ENCODE measurements around the gene OR52A1. TPM values are rescaled to one million over a fixed set of nuclear protein-coding genes. Genes with fewer than 3 reads are reported as not detected.

OR52A1 gene
- total and polyA plus RNA-seq, 7 donors = not detected

- no peak overlapping the region for H3K27ac ChIP-seq
- DNase-seq = no peak
- H3K9me3 ChIP-seq = no peaks in the 10 kb centered on the region
- no peak for TF ChIP-seq POLR2AphosphoS5 (IDR thresholded peaks at IDR 0.05)
- TF ChIP-seq CTCF (IDR thresholded peaks at IDR 0.05) = no peak
- no peak for TF ChIP-seq POLR2A (IDR thresholded peaks at IDR 0.05)
- no peak for TF ChIP-seq EP300 (IDR thresholded peaks at IDR 0.05)
- no peaks in the 10 kb centered on the region for H3K27me3 ChIP-seq
- H3K4me1 ChIP-seq = no peaks in the 10 kb centered on the region
- 76 to 78% methylated on average over 5 of the region's 5 CpGs for WGBS, 2 donors
- no peaks in the 10 kb centered on the region for H3K36me3 ChIP-seq
- intact Hi-C loops (cut with DNase I) = no loop called here
- no peak overlapping the region for H3K4me3 ChIP-seq
Observed at GRCh38 chr11:5196067-5196466, 41.5 kb upstream of the OR52A1 start.

GRCh38 chr11:5192738-5193137, 38.2 kb upstream of the OR52A1 start:
- H3K27me3 ChIP-seq = no peaks in the 10 kb centered on the region
- no peaks in the 10 kb centered on the region for H3K4me1 ChIP-seq
- no peak overlapping the region for H3K27ac ChIP-seq
- TF ChIP-seq CTCF (IDR thresholded peaks at IDR 0.05) = no peak
- TF ChIP-seq POLR2AphosphoS5 (IDR thresholded peaks at IDR 0.05) = no peak
- no peak for TF ChIP-seq EP300 (IDR thresholded peaks at IDR 0.05)
- intact Hi-C loops (cut with DNase I) = no loop called here
- H3K9me3 ChIP-seq = no peaks in the 10 kb centered on the region
- 1 to 24% methylated on average over 1 of the region's 1 CpG for WGBS, 2 donors
- H3K36me3 ChIP-seq = no peaks in the 10 kb centered on the region
- DNase-seq = no peak
- H3K4me3 ChIP-seq = no peak overlapping the region

GRCh38 chr11:5188201-5188600, 33.6 kb upstream of the OR52A1 start:
- no peak overlapping the region for H3K4me3 ChIP-seq
- DNase-seq = no peak
- H3K27ac ChIP-seq = no peak overlapping the region
- intact Hi-C loops (cut with DNase I) = no loop called here
- no peaks in the 10 kb centered on the region for H3K4me1 ChIP-seq
- H3K27me3 ChIP-seq = no peaks in the 10 kb centered on the region
- H3K9me3 ChIP-seq = no peaks in the 10 kb centered on the region
- no peak for TF ChIP-seq POLR2AphosphoS5 (IDR thresholded peaks at IDR 0.05)
- no peak for TF ChIP-seq EP300 (IDR thresholded peaks at IDR 0.05)
- TF ChIP-seq POLR2A (IDR thresholded peaks at IDR 0.05) = no peak
- no peak for TF ChIP-seq CTCF (IDR thresholded peaks at IDR 0.05)
- 85 to 87% methylated on average over 2 of the region's 2 CpGs for WGBS, 2 donors
- H3K36me3 ChIP-seq = no peaks in the 10 kb centered on the region

GRCh38 chr11:5178046-5178837, 23.7 kb upstream of the OR52A1 start:
- TF ChIP-seq POLR2AphosphoS5 (IDR thresholded peaks at IDR 0.05) (no peak), CTCF (IDR thresholded peaks at IDR 0.05) (no peak), POLR2A (IDR thresholded peaks at IDR 0.05) (no peak), EP300 (IDR thresholded peaks at IDR 0.05) (no peak)
- Histone ChIP-seq H3K27me3 (no peaks in the 10 kb centered on the region), H3K27ac (no peak overlapping the region), H3K36me3 (no peaks in the 10 kb centered on the region), H3K9me3 (no peaks in the 10 kb centered on the region), H3K4me3 (no peak overlapping the region), H3K4me1 (no peaks in the 10 kb centered on the region)
- DNase-seq = no peak
- WGBS, 2 donors = 84 to 86% methylated on average over 10 of the region's 10 CpGs
- intact Hi-C loops (cut with DNase I) = no loop called here

GRCh38 chr11:5174934-5175333, 20.4 kb upstream of the OR52A1 start:
- intact Hi-C loops (cut with DNase I) = no loop called here
- H3K27me3 ChIP-seq = no peaks in the 10 kb centered on the region
- TF ChIP-seq POLR2A (IDR thresholded peaks at IDR 0.05) = no peak
- no peak for TF ChIP-seq EP300 (IDR thresholded peaks at IDR 0.05)
- TF ChIP-seq CTCF (IDR thresholded peaks at IDR 0.05) = no peak
- no peak for TF ChIP-seq POLR2AphosphoS5 (IDR thresholded peaks at IDR 0.05)
- DNase-seq = no peak
- H3K9me3 ChIP-seq = no peaks in the 10 kb centered on the region
- no peak overlapping the region for H3K27ac ChIP-seq
- 91 to 95% methylated on average over 7 of the region's 7 CpGs for WGBS, 2 donors
- H3K4me3 ChIP-seq = no peak overlapping the region
- H3K36me3 ChIP-seq = no peaks in the 10 kb centered on the region
- no peaks in the 10 kb centered on the region for H3K4me1 ChIP-seq
